Tibial nerve (tissue), 4 donors: ENCODE results near the gene SRPK2. TPM values are rescaled to one million over a fixed set of nuclear protein-coding genes. Genes with fewer than 3 reads are reported as not detected.

ENCODE experiments used
- DNase-seq, 2 donors: peaks; one replicate each; pipeline ENCODE4 v3.0.0-alpha.2; 2019; ENCODE audit warnings: low spot score in 2 of 2
- H3K27ac ChIP-seq, 4 donors: fragments of 200-600 bp; sonication (generic) in 3 of 4; one replicate each; pipeline ENCODE4 v1.5.1; 2017 to 2019; ENCODE audit warnings: mild to moderate bottlenecking in 1 of 4
- H3K27me3 ChIP-seq, 2 donors: fragments of 200-600 bp; sonication (generic) in 1 of 2; one replicate each; pipeline versions ENCODE4 v1.5.1 to v1.6.0; 2017 to 2019
- H3K36me3 ChIP-seq, 3 donors: fragments of 200-600 bp; sonication (generic); one replicate each; pipeline ENCODE4 v1.5.1; 2018 to 2019
- H3K4me1 ChIP-seq, 4 donors: fragments of 200-600 bp; sonication (generic) in 3 of 4; one replicate each; pipeline ENCODE4 v1.5.1; 2017 to 2019
- H3K4me3 ChIP-seq, 4 donors: fragments of 200-600 bp; sonication (generic) in 3 of 4; one replicate each; pipeline ENCODE4 v1.5.1; 2017 to 2019; ENCODE audit warnings: mild to moderate bottlenecking in 1 of 4, moderate library complexity in 1 of 4
- H3K9me3 ChIP-seq, 4 donors: fragments of 200-600 bp; sonication (generic) in 3 of 4; one replicate each; pipeline ENCODE4 v1.5.1; 2017 to 2019
- EP300 ChIP-seq, 2 donors: sonication (generic); formaldehyde crosslinking; IDR thresholded peaks; one replicate each; pipeline ENCODE4 v1.6.1; 2017; ENCODE audit warnings: antibody characterized with exemption in 2 of 2, mild to moderate bottlenecking in 1 of 2
- POLR2A ChIP-seq, 2 donors: fragments of 450-650 bp; IDR thresholded peaks; one replicate each; pipeline ENCODE4 v1.6.1; 2017; ENCODE audit warnings: antibody characterized with exemption in 2 of 2, mild to moderate bottlenecking in 2 of 2, moderate library complexity in 2 of 2
- WGBS, 2 donors: methylation state at CpG; one replicate each; pipeline ENCODE4 v1.1.5; 2018; 5-methylcytosine and 5-hydroxymethylcytosine counted together
- total RNA-seq, 4 donors: library from RNA; depleted of rRNA; stranded (reverse); fragments of >200 nt; gene quantifications; one replicate each; pipeline ENCODE4 v1.1.0, GENCODE V29; 2016
- TF ChIP-seq, protein P1 (sequence below), 5 experiments: fragments of 200-600 bp in 3 of 5; fragments of 450-650 bp in 2 of 5; sonication (generic) in 3 of 5; IDR thresholded peaks; one replicate each; pipeline ENCODE4 v1.5.1; 2016 to 2019; ENCODE audit warnings: antibody characterized with exemption in 5 of 5, mild to moderate bottlenecking in 3 of 5, moderate library complexity in 2 of 5

The SRPK2 gene
- total RNA-seq, 4 donors from 2014 or later: 54.1 to 94.4 (median 61.9) TPM

DNA sequence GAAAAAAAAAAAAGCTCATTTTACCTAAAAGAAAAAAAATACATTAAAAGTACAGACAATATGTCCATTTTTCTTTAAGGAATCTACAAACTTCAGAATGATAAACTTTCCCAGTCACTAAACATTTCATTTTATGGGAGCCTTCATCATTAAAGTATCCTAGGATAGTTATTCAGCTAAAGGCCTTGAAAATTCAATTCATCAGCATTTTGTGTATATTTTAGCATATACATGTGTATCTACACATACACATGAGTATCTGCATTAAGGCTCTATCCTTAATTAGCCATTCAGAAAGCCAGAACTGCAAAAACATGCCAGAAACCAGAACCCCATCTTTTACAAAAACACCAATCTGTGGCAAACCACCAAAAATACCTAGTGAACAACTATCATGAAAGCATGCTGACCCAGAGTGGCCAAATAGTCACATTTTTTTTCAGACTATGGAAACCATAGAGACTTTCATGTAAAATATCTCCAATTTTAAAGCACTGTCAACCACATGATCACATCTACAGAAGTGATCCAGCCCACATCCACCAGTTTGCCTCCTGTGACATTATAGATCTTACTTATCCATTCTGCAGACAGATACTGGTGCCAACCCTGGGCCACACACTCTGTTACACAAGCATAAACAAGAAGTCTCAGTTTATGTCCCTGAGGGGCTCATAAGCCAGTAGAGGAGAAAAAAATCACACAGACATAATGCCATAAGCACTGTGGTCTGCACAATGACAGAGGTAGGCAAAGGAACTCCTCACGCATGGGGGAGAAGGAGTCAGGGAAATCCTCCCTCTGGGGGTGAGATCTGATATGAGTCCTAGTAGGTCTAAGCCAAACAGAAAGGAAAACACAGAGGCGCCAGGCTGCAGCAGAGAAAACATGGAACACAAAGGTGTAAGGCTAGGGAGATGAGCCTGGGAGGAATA, 79.2 kb downstream of the SRPK2 start:
- no peak for DNase-seq
- peaks cover 0 to 32% (median 5%) of the 10 kb centered on the region in 4 donors for H3K4me1 ChIP-seq
- H3K4me3 ChIP-seq: no peak overlapping the region
- no peaks in the 10 kb centered on the region for H3K27me3 ChIP-seq
- no peak overlapping the region for H3K27ac ChIP-seq
- TF ChIP-seq EP300 (IDR thresholded peaks at IDR 0.05) (no peak), POLR2A (IDR thresholded peaks at IDR 0.05) (no peak)
- TF ChIP-seq, protein P1, sequence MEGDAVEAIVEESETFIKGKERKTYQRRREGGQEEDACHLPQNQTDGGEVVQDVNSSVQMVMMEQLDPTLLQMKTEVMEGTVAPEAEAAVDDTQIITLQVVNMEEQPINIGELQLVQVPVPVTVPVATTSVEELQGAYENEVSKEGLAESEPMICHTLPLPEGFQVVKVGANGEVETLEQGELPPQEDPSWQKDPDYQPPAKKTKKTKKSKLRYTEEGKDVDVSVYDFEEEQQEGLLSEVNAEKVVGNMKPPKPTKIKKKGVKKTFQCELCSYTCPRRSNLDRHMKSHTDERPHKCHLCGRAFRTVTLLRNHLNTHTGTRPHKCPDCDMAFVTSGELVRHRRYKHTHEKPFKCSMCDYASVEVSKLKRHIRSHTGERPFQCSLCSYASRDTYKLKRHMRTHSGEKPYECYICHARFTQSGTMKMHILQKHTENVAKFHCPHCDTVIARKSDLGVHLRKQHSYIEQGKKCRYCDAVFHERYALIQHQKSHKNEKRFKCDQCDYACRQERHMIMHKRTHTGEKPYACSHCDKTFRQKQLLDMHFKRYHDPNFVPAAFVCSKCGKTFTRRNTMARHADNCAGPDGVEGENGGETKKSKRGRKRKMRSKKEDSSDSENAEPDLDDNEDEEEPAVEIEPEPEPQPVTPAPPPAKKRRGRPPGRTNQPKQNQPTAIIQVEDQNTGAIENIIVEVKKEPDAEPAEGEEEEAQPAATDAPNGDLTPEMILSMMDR (IDR thresholded peaks at IDR 0.05): no peak
- no peaks in the 10 kb centered on the region for H3K9me3 ChIP-seq
- no peaks in the 10 kb centered on the region for H3K36me3 ChIP-seq
- 72 to 83% methylated on average over 2 of the region's 2 CpGs for WGBS, 2 donors

DNA sequence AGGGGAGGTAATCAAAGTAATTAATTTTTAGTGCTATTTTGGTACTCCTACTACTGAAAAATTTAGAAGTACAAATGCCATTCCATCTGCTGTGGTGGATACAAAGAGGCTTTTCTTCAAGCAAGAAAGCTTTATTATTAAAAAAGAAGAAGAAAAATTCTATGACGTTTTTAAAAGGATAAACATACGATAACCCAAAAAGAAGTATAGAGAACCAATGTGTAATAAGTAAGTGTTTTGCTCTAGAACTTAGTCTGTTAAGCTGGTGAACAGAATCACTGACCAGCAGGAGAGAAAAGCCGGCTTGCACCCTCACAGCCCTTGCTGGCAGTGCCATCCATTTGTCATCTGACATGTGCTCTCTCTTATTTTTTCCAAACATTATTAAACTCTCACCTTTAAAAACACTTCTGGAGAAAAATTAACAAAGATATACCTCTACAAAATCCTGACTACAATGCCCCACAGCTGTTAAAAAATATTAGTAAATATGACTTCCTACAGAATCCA, 81.5 kb downstream of the SRPK2 start:
- Histone ChIP-seq H3K27ac (peak overlapping the region in 1 of 4 donors; percentile 29), H3K4me3 (no peak overlapping the region), H3K4me1 (peaks cover 0 to 40% (median 5%) of the 10 kb centered on the region in 4 donors), H3K27me3 (no peaks in the 10 kb centered on the region), H3K9me3 (peaks cover 0 to 2% (median 0%) of the 10 kb centered on the region in 4 donors), H3K36me3 (no peaks in the 10 kb centered on the region)
- TF ChIP-seq, protein P1 (IDR thresholded peaks at IDR 0.05): no peak
- no peak for TF ChIP-seq POLR2A (IDR thresholded peaks at IDR 0.05)
- no peak for TF ChIP-seq EP300 (IDR thresholded peaks at IDR 0.05)
- DNase-seq: no peak
- WGBS, 2 donors: 39% methylated on average over 3 of the region's 3 CpGs

DNA sequence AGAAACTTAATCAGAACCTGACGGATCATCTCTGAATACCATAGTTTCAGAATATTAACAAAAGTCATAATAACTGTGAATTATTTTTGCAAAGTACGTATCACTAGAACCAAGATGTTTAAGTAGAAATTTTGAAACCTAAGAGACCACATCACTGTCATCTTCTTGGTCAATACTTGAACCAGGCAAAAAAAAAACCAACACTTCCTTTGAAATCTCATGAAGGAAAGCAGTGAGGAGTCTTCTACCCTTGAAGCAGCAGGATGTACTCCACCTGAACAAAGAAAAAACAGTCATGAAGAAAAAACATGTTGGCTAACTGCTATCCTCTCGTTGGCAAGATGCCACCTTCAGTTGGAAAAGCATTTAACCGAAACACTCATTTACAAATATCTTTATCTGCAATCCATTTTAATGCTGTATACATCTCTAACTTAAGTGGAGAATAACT, 82.4 kb downstream of the SRPK2 start:
- H3K4me3 ChIP-seq: no peak overlapping the region
- 64 to 67% methylated on average over 4 of the region's 4 CpGs for WGBS, 2 donors
- peaks cover 0 to 40% (median 5%) of the 10 kb centered on the region in 4 donors for H3K4me1 ChIP-seq
- peaks cover 0 to 2% (median 0%) of the 10 kb centered on the region in 4 donors for H3K9me3 ChIP-seq
- no peak for DNase-seq
- no peaks in the 10 kb centered on the region for H3K36me3 ChIP-seq
- no peaks in the 10 kb centered on the region for H3K27me3 ChIP-seq
- peak overlapping the region in 1 of 4 donors; percentile 29 for H3K27ac ChIP-seq
- TF ChIP-seq, protein P1 (IDR thresholded peaks at IDR 0.05): no peak
- TF ChIP-seq POLR2A (IDR thresholded peaks at IDR 0.05): no peak
- TF ChIP-seq EP300 (IDR thresholded peaks at IDR 0.05): no peak

DNA sequence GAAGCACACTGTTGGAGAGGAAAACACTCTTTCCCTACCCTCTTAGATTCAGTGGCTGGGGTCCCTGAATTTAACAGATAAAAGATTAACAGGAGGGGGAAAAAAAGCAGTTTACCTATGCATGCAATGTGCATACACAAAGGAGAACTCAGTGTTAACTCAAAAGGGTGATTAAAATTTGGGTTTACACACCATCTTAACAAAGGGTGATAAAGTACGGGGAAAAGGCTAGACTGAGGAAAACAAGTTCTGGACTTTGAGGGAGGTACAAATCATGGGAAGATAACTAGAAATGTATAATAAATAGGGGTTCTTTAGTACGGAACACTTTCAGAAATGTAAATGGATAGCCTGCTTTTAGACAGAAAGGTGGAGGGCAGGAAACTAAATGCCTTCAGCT, 83.1 kb downstream of the SRPK2 start:
- Histone ChIP-seq H3K27me3 (no peaks in the 10 kb centered on the region), H3K4me3 (no peak overlapping the region), H3K9me3 (peaks cover 0 to 2% (median 0%) of the 10 kb centered on the region in 4 donors), H3K4me1 (peaks cover 0 to 40% (median 5%) of the 10 kb centered on the region in 4 donors), H3K36me3 (no peaks in the 10 kb centered on the region), H3K27ac (no peak overlapping the region)
- no peak for DNase-seq
- WGBS, 2 donors: 94 to 97% methylated on average over 2 of the region's 2 CpGs
- TF ChIP-seq, protein P1 (IDR thresholded peaks at IDR 0.05): no peak
- TF ChIP-seq EP300 (IDR thresholded peaks at IDR 0.05) (no peak), POLR2A (IDR thresholded peaks at IDR 0.05) (no peak)
